Neural progenitor cell (in vitro differentiated cells): ENCODE data around the gene TMEM218. TPM values are rescaled to one million over a fixed set of nuclear protein-coding genes. Genes with fewer than 3 reads are reported as not detected.

Experiments
- DNase-seq: peaks from one replicate; pipeline ENCODE4 v3.0.0-alpha.2; 2016; ENCODE audit warnings: low spot score
- H2AFZ ChIP-seq: fragments of 200-600 bp; sonication (generic); replicated peaks from 2 replicates; pipeline ENCODE4 v1.6.1; 2016; ENCODE audit warnings: antibody characterized with exemption
- H3F3A ChIP-seq: fragments of 200-600 bp; sonication (generic); 2 replicates; pipeline ENCODE4 v1.6.1; 2016; ENCODE audit warnings: antibody characterized with exemption, low read depth
- H3K27ac ChIP-seq: fragments of 200-600 bp; sonication (generic); 2 replicates; pipeline ENCODE4 v1.5.1; 2016; ENCODE audit warnings: mild to moderate bottlenecking
- H3K27me3 ChIP-seq: fragments of 200-600 bp; sonication (generic); 2 replicates; pipeline ENCODE4 v1.6.1; 2016; ENCODE audit warnings: mild to moderate bottlenecking, moderate library complexity
- H3K36me3 ChIP-seq: fragments of 200-600 bp; sonication (generic); 2 replicates; pipeline ENCODE4 v1.5.1; 2016
- H3K4me1 ChIP-seq: fragments of 200-600 bp; sonication (generic); 2 replicates; pipeline ENCODE4 v1.6.1; 2016; ENCODE audit warnings: mixed run types
- H3K4me2 ChIP-seq: fragments of 200-600 bp; sonication (generic); 2 replicates; pipeline ENCODE4 v1.6.1; 2016
- H3K4me3 ChIP-seq: fragments of 200-600 bp; sonication (generic); 2 replicates; pipeline ENCODE4 v1.5.1; 2016
- H3K79me2 ChIP-seq: fragments of 200-600 bp; sonication (generic); 2 replicates; pipeline ENCODE4 v1.6.1; 2016; ENCODE audit warnings: low read depth
- H3K9ac ChIP-seq: fragments of 200-600 bp; sonication (generic); 2 replicates; pipeline ENCODE4 v1.6.1; 2016
- H3K9me3 ChIP-seq: fragments of 200-600 bp; sonication (generic); 2 replicates; pipeline ENCODE4 v1.5.1; 2016; ENCODE audit warnings: low read depth
- H4K20me1 ChIP-seq: fragments of 200-600 bp; sonication (generic); 2 replicates; pipeline ENCODE4 v1.6.1; 2016; ENCODE audit warnings: low read depth
- H3K27ac Mint-ChIP-seq: 3 replicates; pipeline ENCODE4 v1.8.0; 2021; ENCODE audit warnings: mixed read lengths
- H3K27me3 Mint-ChIP-seq: 2 replicates; pipeline ENCODE4 v1.8.0; 2022; ENCODE audit warnings: low read depth, mild to moderate bottlenecking, inconsistent platforms, moderate library complexity, mixed read lengths; ENCODE audit not compliant: insufficient read depth
- H3K36me3 Mint-ChIP-seq: 3 replicates; pipeline ENCODE4 v1.8.0; 2021; ENCODE audit warnings: mixed read lengths
- H3K4me1 Mint-ChIP-seq: 3 replicates; pipeline ENCODE4 v1.8.0; 2021; ENCODE audit warnings: mixed read lengths
- H3K4me3 Mint-ChIP-seq: 3 replicates; pipeline ENCODE4 v1.8.0; 2021; ENCODE audit warnings: mild to moderate bottlenecking, moderate library complexity, mixed read lengths
- H3K9me3 Mint-ChIP-seq: 3 replicates; pipeline ENCODE4 v1.8.0; 2020; ENCODE audit warnings: mixed read lengths
- EZH2 ChIP-seq: fragments of 200-600 bp; sonication (generic); IDR thresholded peaks from 2 replicates; pipeline ENCODE4 v1.6.1; 2017; ENCODE audit warnings: antibody characterized with exemption, mild to moderate bottlenecking, moderate library complexity
- EZH2phosphoT487 ChIP-seq: fragments of 200-600 bp; sonication (generic); IDR thresholded peaks from 2 replicates; pipeline ENCODE4 v1.6.1; 2017; ENCODE audit warnings: antibody characterized with exemption
- total RNA-seq: library from RNA; depleted of rRNA; stranded (reverse); fragments of >200 nt; gene quantifications from 2 replicates; pipeline ENCODE4 v1.2.3, GENCODE V29; 2015; ENCODE audit warnings: low replicate concordance
- TF ChIP-seq, protein P1 (sequence below): fragments of 200-600 bp; sonication (generic); IDR thresholded peaks from 2 replicates; pipeline ENCODE4 v1.5.1; 2017; ENCODE audit warnings: antibody characterized with exemption, mild to moderate bottlenecking

TMEM218 gene
- total RNA-seq, 1 donor from 2014 or later: 44.1 TPM

DNA sequence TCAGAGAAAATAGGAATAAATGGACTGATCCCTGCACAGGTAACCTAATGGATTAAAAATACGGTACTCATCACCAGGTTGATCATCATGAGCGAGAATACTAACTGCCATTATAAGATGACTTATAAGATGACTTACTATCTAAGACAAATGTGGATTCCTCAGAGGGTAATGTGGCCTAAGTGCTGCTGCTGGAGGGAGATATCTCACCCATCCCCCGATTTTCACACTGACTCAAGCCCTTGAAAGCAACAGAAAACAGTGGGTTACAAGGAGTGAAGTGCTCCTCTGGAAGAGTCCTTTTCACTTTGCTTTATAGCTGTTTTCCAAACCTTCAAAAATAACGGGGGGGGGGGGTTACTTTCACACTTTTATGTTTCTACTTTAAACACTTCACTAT is 920 bp downstream of the TMEM218 start:
- H3K36me3 Mint-ChIP-seq: peaks cover 21% of the 10 kb centered on the region
- no peak overlapping the region for H3K27ac ChIP-seq
- H3K27ac Mint-ChIP-seq: peak overlapping the region; percentile 96
- H3K4me3 Mint-ChIP-seq: peak overlapping the region; percentile 99
- peak overlapping the region; percentile 62 for H3K4me3 ChIP-seq
- peak overlapping the region; percentile 56 for H3K9ac ChIP-seq
- peaks cover 15% of the 10 kb centered on the region for H3F3A ChIP-seq
- peak overlapping the region; percentile 92 for H3K4me2 ChIP-seq
- peaks cover 18% of the 10 kb centered on the region for H3K4me1 Mint-ChIP-seq
- no peaks in the 10 kb centered on the region for H3K27me3 ChIP-seq
- H3K4me1 ChIP-seq: peaks cover 10% of the 10 kb centered on the region
- H4K20me1 ChIP-seq: no peaks in the 10 kb centered on the region
- peaks cover 39% of the 10 kb centered on the region for H3K79me2 ChIP-seq
- TF ChIP-seq EZH2 (no peak), EZH2phosphoT487 (no peak)
- TF ChIP-seq, protein P1, sequence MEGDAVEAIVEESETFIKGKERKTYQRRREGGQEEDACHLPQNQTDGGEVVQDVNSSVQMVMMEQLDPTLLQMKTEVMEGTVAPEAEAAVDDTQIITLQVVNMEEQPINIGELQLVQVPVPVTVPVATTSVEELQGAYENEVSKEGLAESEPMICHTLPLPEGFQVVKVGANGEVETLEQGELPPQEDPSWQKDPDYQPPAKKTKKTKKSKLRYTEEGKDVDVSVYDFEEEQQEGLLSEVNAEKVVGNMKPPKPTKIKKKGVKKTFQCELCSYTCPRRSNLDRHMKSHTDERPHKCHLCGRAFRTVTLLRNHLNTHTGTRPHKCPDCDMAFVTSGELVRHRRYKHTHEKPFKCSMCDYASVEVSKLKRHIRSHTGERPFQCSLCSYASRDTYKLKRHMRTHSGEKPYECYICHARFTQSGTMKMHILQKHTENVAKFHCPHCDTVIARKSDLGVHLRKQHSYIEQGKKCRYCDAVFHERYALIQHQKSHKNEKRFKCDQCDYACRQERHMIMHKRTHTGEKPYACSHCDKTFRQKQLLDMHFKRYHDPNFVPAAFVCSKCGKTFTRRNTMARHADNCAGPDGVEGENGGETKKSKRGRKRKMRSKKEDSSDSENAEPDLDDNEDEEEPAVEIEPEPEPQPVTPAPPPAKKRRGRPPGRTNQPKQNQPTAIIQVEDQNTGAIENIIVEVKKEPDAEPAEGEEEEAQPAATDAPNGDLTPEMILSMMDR: no peak
- no peaks in the 10 kb centered on the region for H3K9me3 ChIP-seq
- peaks cover 28% of the 10 kb centered on the region for H3K9me3 Mint-ChIP-seq
- no peaks in the 10 kb centered on the region for H3K36me3 ChIP-seq
- H2AFZ ChIP-seq: no peak overlapping the region
- H3K27me3 Mint-ChIP-seq: peaks cover 4% of the 10 kb centered on the region
- DNase-seq: peak; percentile 31

DNA sequence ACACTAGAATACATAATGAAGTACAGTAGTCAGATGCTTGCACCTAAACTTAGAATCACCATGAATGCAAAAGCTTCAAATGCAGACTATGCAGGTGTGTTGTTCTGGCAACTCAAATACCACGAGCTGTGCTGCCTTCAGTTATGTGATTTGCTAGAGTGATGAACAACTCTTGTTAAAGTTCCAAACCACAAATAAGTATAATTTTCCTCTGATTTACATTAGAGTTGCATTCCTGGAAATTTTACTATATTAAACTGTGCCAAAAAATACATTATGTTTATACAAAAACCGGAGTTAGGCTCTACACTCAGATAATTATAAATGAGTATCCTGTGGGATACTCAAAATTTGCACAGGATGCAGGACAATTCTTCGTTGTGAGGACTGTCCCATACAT is 3.0 kb downstream of the TMEM218 start:
- Mint-ChIP-seq H3K36me3 (peaks cover 28% of the 10 kb centered on the region), H3K27me3 (no peaks in the 10 kb centered on the region), H3K4me3 (no peak overlapping the region), H3K9me3 (peaks cover 29% of the 10 kb centered on the region), H3K27ac (no peak overlapping the region), H3K4me1 (peaks cover 18% of the 10 kb centered on the region)
- Histone ChIP-seq H3K36me3 (no peaks in the 10 kb centered on the region), H3F3A (peaks cover 15% of the 10 kb centered on the region), H3K9me3 (no peaks in the 10 kb centered on the region), H3K27ac (no peak overlapping the region), H3K9ac (no peak overlapping the region), H3K27me3 (no peaks in the 10 kb centered on the region), H3K4me1 (peaks cover 10% of the 10 kb centered on the region), H4K20me1 (no peaks in the 10 kb centered on the region), H3K4me2 (no peak overlapping the region), H2AFZ (no peak overlapping the region), H3K79me2 (peaks cover 46% of the 10 kb centered on the region), H3K4me3 (no peak overlapping the region)
- TF ChIP-seq, protein P1: no peak
- TF ChIP-seq EZH2 (no peak), EZH2phosphoT487 (no peak)
- no peak for DNase-seq

DNA sequence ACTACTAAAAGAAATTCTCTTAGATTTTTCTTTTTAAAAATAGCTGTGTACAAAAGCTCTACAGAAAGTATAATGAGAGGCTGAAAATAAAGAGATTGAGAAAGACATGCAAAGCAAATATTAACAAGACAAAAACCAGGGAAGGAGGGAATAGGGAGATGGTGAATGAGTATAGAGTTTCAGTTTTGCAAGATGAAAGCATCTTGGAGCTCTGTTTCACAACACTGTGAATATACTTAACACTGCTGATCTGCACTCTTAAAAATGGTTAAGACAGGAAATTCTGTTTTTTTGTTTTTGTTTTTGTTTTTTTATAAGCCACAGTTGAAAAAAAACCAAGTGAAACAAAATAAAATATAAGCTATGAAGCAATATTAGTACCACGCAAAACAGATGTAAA is 5.5 kb downstream of the TMEM218 start:
- Histone ChIP-seq H3F3A (no peaks in the 10 kb centered on the region), H3K9me3 (no peaks in the 10 kb centered on the region), H3K27me3 (no peaks in the 10 kb centered on the region), H4K20me1 (no peaks in the 10 kb centered on the region), H3K4me1 (peaks cover 6% of the 10 kb centered on the region), H3K36me3 (no peaks in the 10 kb centered on the region), H3K4me2 (no peak overlapping the region), H2AFZ (no peak overlapping the region), H3K27ac (no peak overlapping the region), H3K4me3 (no peak overlapping the region), H3K9ac (no peak overlapping the region), H3K79me2 (peaks cover 43% of the 10 kb centered on the region)
- H3K4me3 Mint-ChIP-seq: no peak overlapping the region
- peaks cover 24% of the 10 kb centered on the region for H3K9me3 Mint-ChIP-seq
- TF ChIP-seq, protein P1: no peak
- TF ChIP-seq EZH2phosphoT487: no peak
- no peak for TF ChIP-seq EZH2
- peaks cover 8% of the 10 kb centered on the region for H3K4me1 Mint-ChIP-seq
- H3K27me3 Mint-ChIP-seq: no peaks in the 10 kb centered on the region
- DNase-seq: no peak
- H3K36me3 Mint-ChIP-seq: peaks cover 37% of the 10 kb centered on the region
- H3K27ac Mint-ChIP-seq: no peak overlapping the region
